OCI-LY7 (cell line): ENCODE data around the gene PITPNM1. TPM values are rescaled to one million over a fixed set of nuclear protein-coding genes. Genes with fewer than 3 reads are reported as not detected.
A peak's percentile ranks its signal among the peaks of the same experiment; 100 is the strongest.

ENCODE experiments used
- BruUV-seq: library from RNA; stranded (reverse); fragments of 400-500 nt; replicated peaks from 2 replicates; lab custom pipeline; 2021; lab: Mats Ljungman, UMichigan
- CTCF ChIA-PET: fragments of 300-600 bp; sonication (Branson Sonifier 250); formaldehyde crosslinking; loops from one replicate; lab custom pipeline; 2022; ENCODE audit warnings: antibody characterized with exemption; ENCODE audit not compliant: unreplicated experiment; lab: Charles Lee
- POLR2A ChIA-PET: fragments of 300-600 bp; sonication (Branson Sonifier 250); formaldehyde crosslinking; loops from one replicate; lab custom pipeline; 2022; ENCODE audit warnings: antibody characterized with exemption; lab: Charles Lee
- DNase-seq: peaks from one replicate; pipeline ENCODE4 v3.0.0-alpha.2; 2015; ENCODE audit warnings: low spot score
- H2AFZ ChIP-seq: fragments of 200-600 bp; sonication (generic), shearing (Covaris generic); 2 replicates; pipeline ENCODE4 v1.6.1; 2014; ENCODE audit warnings: mild to moderate bottlenecking, antibody characterized with exemption, low read length, moderate library complexity
- H3K27ac ChIP-seq: fragments of 200-600 bp; sonication (generic); 2 replicates; pipeline ENCODE4 v1.5.1; 2014; ENCODE audit warnings: mixed run types, low read depth, mild to moderate bottlenecking, moderate library complexity, low read length, inconsistent platforms; ENCODE audit not compliant: poor library complexity, severe bottlenecking
- H3K36me3 ChIP-seq: fragments of 200-600 bp; sonication (generic); 2 replicates; pipeline ENCODE4 v1.6.1; 2014; ENCODE audit warnings: mild to moderate bottlenecking, antibody characterized with exemption, low read length, moderate library complexity, mixed read lengths; ENCODE audit not compliant: insufficient read depth
- H3K4me1 ChIP-seq: fragments of 200-600 bp; sonication (generic); 2 replicates; pipeline ENCODE4 v1.5.1; 2014; ENCODE audit warnings: mild to moderate bottlenecking, low read length; ENCODE audit not compliant: insufficient read depth, poor library complexity, severe bottlenecking
- H3K4me2 ChIP-seq: fragments of 200-600 bp; sonication (generic); 2 replicates; pipeline ENCODE4 v1.6.1; 2014; ENCODE audit warnings: mild to moderate bottlenecking, low read length
- H3K4me3 ChIP-seq: fragments of 200-600 bp; sonication (generic); 2 replicates; pipeline ENCODE4 v1.5.1; 2014; ENCODE audit warnings: mild to moderate bottlenecking, low read depth, low read length; ENCODE audit not compliant: poor library complexity, severe bottlenecking
- H3K79me2 ChIP-seq: fragments of 200-600 bp; sonication (generic); 2 replicates; pipeline ENCODE4 v1.6.1; 2016; ENCODE audit warnings: low read depth, mild to moderate bottlenecking, low read length, moderate library complexity, mixed read lengths; ENCODE audit not compliant: insufficient read depth
- H3K9me2 ChIP-seq: fragments of 200-600 bp; sonication (generic); 2 replicates; pipeline ENCODE4 v1.6.1; 2016; ENCODE audit warnings: mild to moderate bottlenecking, low read length, mixed read lengths; ENCODE audit not compliant: insufficient read depth
- H3K9me3 ChIP-seq: fragments of 200-600 bp; sonication (generic); 2 replicates; pipeline ENCODE4 v1.6.1; 2014; ENCODE audit warnings: mild to moderate bottlenecking, mixed run types, low read length, mixed read lengths
- H4K20me1 ChIP-seq: fragments of 200-600 bp; sonication (generic); 2 replicates; pipeline ENCODE4 v1.6.1; 2014; ENCODE audit warnings: mild to moderate bottlenecking, antibody characterized with exemption, low read length, moderate library complexity, mixed read lengths; ENCODE audit not compliant: insufficient read depth
- EZH2phosphoT487 ChIP-seq: fragments of 200-600 bp; sonication (generic); IDR thresholded peaks from 2 replicates; pipeline ENCODE4 v1.6.1; 2018; ENCODE audit warnings: low read depth, borderline replicate concordance, mild to moderate bottlenecking, mixed run types, antibody characterized with exemption, low read length, moderate library complexity, mixed read lengths
- intact Hi-C: fragments of 100-400 bp; cut with micrococcal nuclease; formaldehyde crosslinking; loops from one replicate; pipeline ENCODE4 v1.10.0; 2022; ENCODE audit not compliant: unreplicated experiment
- total RNA-seq, 2 experiments: library from RNA; depleted of rRNA in 1 of 2; stranded (reverse); fragments of >200 nt in 1 of 2; shearing (Covaris generic) in 1 of 2; gene quantifications; 2 replicates each; pipeline ENCODE4 v1.2.3, GENCODE V29; 2014 to 2022
- TF ChIP-seq, protein P1 (sequence below): fragments of 200-600 bp; sonication (generic); conservative IDR thresholded peaks from 2 replicates; pipeline ENCODE4 v1.5.1; 2014; ENCODE audit warnings: mild to moderate bottlenecking, antibody characterized with exemption, low read length, moderate library complexity, mixed read lengths

Gene PITPNM1
- total RNA-seq, 2 experiments from 2014 or later = 37.2 to 51.3 TPM

DNA sequence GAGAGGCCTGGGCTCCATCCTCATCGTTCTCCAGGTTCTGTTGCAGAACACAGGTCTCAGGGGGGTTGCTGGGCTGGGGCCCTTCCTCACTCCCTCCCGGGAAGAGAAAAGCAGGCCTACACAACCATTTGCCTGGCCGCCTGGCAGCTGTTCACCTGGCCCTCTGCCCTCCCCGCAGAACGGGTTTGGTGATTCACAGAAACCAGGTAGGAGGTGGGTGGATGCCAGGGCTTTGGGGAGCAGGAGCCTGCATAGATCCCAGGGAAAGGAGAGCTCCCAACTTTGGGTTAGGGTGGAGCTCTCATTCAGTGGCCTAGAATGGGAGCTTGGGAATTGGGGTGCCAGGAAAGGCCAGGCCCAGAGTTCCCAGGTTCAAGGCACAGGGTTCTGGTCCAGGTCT, 37.1 kb downstream of the PITPNM1 start:
- intact Hi-C loops = loop anchor here (1.0 to 5.0 kb wide), 3 partner anchors 25 to 116 kb away; partner anchors contain the start of genes CORO1B and POLD4
- TSS peak; percentile 27 for BruUV-seq
- POLR2A ChIA-PET = interaction anchor here (0.7 to 4.2 kb wide), 12 partner anchors 8 to 994 kb away, joined by 3 to 20 read pairs (median 4); partner anchors contain the start of genes AIP, CORO1B, PPP1CA and PTPRCAP
- CTCF ChIA-PET = interaction anchor here (1.2 to 1.3 kb wide), 2 partner anchors 29 to 61 kb away, joined by 3 read pairs; no protein-coding TSS in a partner anchor
- TF ChIP-seq, protein P1, sequence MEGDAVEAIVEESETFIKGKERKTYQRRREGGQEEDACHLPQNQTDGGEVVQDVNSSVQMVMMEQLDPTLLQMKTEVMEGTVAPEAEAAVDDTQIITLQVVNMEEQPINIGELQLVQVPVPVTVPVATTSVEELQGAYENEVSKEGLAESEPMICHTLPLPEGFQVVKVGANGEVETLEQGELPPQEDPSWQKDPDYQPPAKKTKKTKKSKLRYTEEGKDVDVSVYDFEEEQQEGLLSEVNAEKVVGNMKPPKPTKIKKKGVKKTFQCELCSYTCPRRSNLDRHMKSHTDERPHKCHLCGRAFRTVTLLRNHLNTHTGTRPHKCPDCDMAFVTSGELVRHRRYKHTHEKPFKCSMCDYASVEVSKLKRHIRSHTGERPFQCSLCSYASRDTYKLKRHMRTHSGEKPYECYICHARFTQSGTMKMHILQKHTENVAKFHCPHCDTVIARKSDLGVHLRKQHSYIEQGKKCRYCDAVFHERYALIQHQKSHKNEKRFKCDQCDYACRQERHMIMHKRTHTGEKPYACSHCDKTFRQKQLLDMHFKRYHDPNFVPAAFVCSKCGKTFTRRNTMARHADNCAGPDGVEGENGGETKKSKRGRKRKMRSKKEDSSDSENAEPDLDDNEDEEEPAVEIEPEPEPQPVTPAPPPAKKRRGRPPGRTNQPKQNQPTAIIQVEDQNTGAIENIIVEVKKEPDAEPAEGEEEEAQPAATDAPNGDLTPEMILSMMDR = no peak
- TF ChIP-seq EZH2phosphoT487 = no peak
- H3K9me3 ChIP-seq = no peaks in the 10 kb centered on the region
- H2AFZ ChIP-seq = no peak overlapping the region
- H3K4me1 ChIP-seq = peaks cover 59% of the 10 kb centered on the region
- H4K20me1 ChIP-seq = no peaks in the 10 kb centered on the region
- DNase-seq = peak; percentile 32
- peak overlapping the region; percentile 87 for H3K4me3 ChIP-seq
- H3K9me2 ChIP-seq = no peaks in the 10 kb centered on the region
- no peaks in the 10 kb centered on the region; the same call in 1 of the 2 replicates for H3K36me3 ChIP-seq
- peak overlapping the region; percentile 76 for H3K27ac ChIP-seq
- peak overlapping the region; percentile 100 for H3K4me2 ChIP-seq
- H3K79me2 ChIP-seq = peaks cover 23% of the 10 kb centered on the region; the same call in 1 of the 2 replicates

DNA sequence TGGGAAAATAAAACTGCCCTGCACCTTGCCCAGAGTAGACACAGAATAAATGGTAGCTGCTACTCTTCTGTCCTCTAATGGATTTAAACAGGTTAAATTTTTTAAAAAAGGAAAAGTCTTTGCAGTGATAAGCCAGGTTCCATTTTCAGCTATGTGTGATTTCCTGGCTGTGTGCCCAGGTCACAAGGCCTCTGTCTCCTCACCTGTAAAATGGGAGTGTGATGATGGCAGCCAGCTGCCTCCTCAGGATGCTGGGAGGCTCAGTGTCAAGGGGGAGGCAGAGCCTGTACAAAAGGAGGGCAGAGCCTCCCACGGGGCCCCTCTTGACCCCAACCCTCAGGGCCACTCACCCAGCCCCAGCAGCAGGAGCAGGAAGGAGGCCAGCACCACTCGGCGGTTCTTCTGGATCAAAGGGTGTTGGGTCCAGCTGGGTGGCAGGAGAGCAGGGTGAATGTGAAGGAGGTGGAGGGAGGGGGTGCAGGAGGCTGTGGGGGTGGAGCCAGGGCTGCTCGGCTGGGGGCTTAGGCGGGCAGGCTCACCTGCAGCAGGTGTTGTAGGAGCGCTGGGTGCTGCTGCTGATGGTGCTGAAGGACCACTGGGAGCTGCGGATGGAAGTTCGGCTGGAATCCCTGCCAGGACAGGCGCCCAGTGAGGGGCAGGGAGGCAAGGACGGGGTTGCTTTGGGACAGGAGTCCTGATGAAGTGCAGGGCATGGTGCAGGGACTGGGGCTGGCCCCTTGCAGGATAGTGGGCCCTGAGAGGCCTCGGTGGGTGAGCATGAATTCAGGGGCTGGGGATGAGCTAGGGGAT, 38.0 kb downstream of the PITPNM1 start:
- Histone ChIP-seq H3K36me3 (no peaks in the 10 kb centered on the region; the same call in 1 of the 2 replicates), H3K4me2 (peak overlapping the region; percentile 100), H3K9me3 (no peaks in the 10 kb centered on the region), H3K4me1 (peaks cover 59% of the 10 kb centered on the region), H4K20me1 (no peaks in the 10 kb centered on the region), H3K4me3 (peak overlapping the region; percentile 87), H2AFZ (no peak overlapping the region), H3K27ac (peak overlapping the region; percentile 76), H3K9me2 (no peaks in the 10 kb centered on the region), H3K79me2 (peaks cover 23% of the 10 kb centered on the region; the same call in 1 of the 2 replicates)
- no peak for TF ChIP-seq EZH2phosphoT487
- TF ChIP-seq, protein P1 = no peak
- BruUV-seq = no TSS peak
- peak; percentile 23 for DNase-seq
- POLR2A ChIA-PET = interaction anchor here (0.6 to 4.2 kb wide), 6 partner anchors 9 to 63 kb away, joined by 5 to 20 read pairs (median 6); partner anchors contain the start of genes AIP, CORO1B, PTPRCAP and TBC1D10C
- CTCF ChIA-PET = interaction anchor here (0.5 kb wide), 1 partner anchor 114 kb away, joined by 3 read pairs; no protein-coding TSS in a partner anchor
- intact Hi-C loops = loop anchor here (5.0 kb wide), 1 partner anchor 115 kb away; the partner anchor contains the start of gene POLD4
